Measurements from ENCODE around the gene SEMA3D.

The SEMA3D gene

GRCh38 chr7:85184599-85185423 is 2.0 kb downstream of the SEMA3D start:
- no peak for DNase-seq (ENCODE audit: low read depth in 3 of 3)

GRCh38 chr7:85183296-85183695 is 3.6 kb downstream of the SEMA3D start:
- DNase-seq (ENCODE audit: low read depth in 3 of 3), result no peak

GRCh38 chr7:85178531-85179298 is 8.1 kb downstream of the SEMA3D start:
- DNase-seq (ENCODE audit: low read depth in 3 of 3), result no peak

GRCh38 chr7:85177316-85177715 is 9.5 kb downstream of the SEMA3D start:
- no peak for DNase-seq (ENCODE audit: low read depth in 3 of 3)

- DNase-seq (ENCODE audit: low read depth in 3 of 3), result no peak
Observed at GRCh38 chr7:85176197-85176596, 10.7 kb downstream of the SEMA3D start.

- DNase-seq (ENCODE audit: low read depth in 3 of 3), result no peak
Observed at GRCh38 chr7:85175217-85175616, 11.6 kb downstream of the SEMA3D start.

- no peak for DNase-seq (ENCODE audit: low read depth in 3 of 3)
Observed at GRCh38 chr7:85172530-85172941, 14.3 kb downstream of the SEMA3D start.

- DNase-seq (ENCODE audit: low read depth in 3 of 3), result no peak
Observed at GRCh38 chr7:85167636-85168035, 19.2 kb downstream of the SEMA3D start.

GRCh38 chr7:85165263-85165662 is 21.6 kb downstream of the SEMA3D start:
- DNase-seq (ENCODE audit: low read depth in 3 of 3), result no peak

- no peak for DNase-seq (ENCODE audit: low read depth in 3 of 3)
Observed at GRCh38 chr7:85164376-85164775, 22.5 kb downstream of the SEMA3D start.

GRCh38 chr7:85162721-85163120 is 24.1 kb downstream of the SEMA3D start:
- DNase-seq (ENCODE audit: low read depth in 3 of 3), result no peak

GRCh38 chr7:85160223-85160622 is 26.6 kb downstream of the SEMA3D start:
- no peak for DNase-seq (ENCODE audit: low read depth in 3 of 3)

GRCh38 chr7:85159003-85159402 is 27.9 kb downstream of the SEMA3D start:
- DNase-seq (ENCODE audit: low read depth in 3 of 3), result no peak

- no peak for DNase-seq (ENCODE audit: low read depth in 3 of 3)
Observed at GRCh38 chr7:85156661-85157208, 30.1 kb downstream of the SEMA3D start.

GRCh38 chr7:85154282-85154937 is 32.4 kb downstream of the SEMA3D start:
- DNase-seq (ENCODE audit: low read depth in 3 of 3), result no peak

- DNase-seq (ENCODE audit: low read depth in 3 of 3), result no peak
Observed at GRCh38 chr7:85153715-85154114, 33.1 kb downstream of the SEMA3D start.

GRCh38 chr7:85150624-85151023 is 36.2 kb downstream of the SEMA3D start:
- DNase-seq (ENCODE audit: low read depth in 3 of 3), result no peak

GRCh38 chr7:85144771-85145170 is 42.1 kb downstream of the SEMA3D start:
- DNase-seq (ENCODE audit: low read depth in 3 of 3), result no peak

GRCh38 chr7:85135977-85136376 is 50.9 kb downstream of the SEMA3D start:
- no peak for DNase-seq (ENCODE audit: low read depth in 3 of 3)

- no peak for DNase-seq (ENCODE audit: low read depth in 3 of 3)
Observed at GRCh38 chr7:85133560-85133959, 53.3 kb downstream of the SEMA3D start.

- DNase-seq (ENCODE audit: low read depth in 3 of 3), result no peak
Observed at GRCh38 chr7:85133006-85133405, 53.9 kb downstream of the SEMA3D start.

GRCh38 chr7:85130702-85131101 is 56.2 kb downstream of the SEMA3D start:
- DNase-seq (ENCODE audit: low read depth in 3 of 3), result no peak

Data from stimulated activated CD4-positive, alpha-beta T cell treated with anti-CD3 and anti-CD28 coated beads, TNF-alpha, amount 100 ng/mL, for 4 hours (primary cell).